HL-60/S4 treated with phorbol 12-myristate 13-acetate at 8.2 ng/mL for 4 days and 3 days (cell line): ENCODE data around the gene NCMAP.

Source experiments
- in situ Hi-C: fragments of 300-500 bp; cut with MboI; formaldehyde crosslinking; loops from 2 replicates; pipeline ENCODE4 v1.15.0; 2022; ENCODE audit warnings: low sequenced_read_pairs

NCMAP gene

GRCh38 chr1:24568475-24568874, 12.6 kb downstream of the NCMAP start:
- in situ Hi-C loops = no loop called here

DNA sequence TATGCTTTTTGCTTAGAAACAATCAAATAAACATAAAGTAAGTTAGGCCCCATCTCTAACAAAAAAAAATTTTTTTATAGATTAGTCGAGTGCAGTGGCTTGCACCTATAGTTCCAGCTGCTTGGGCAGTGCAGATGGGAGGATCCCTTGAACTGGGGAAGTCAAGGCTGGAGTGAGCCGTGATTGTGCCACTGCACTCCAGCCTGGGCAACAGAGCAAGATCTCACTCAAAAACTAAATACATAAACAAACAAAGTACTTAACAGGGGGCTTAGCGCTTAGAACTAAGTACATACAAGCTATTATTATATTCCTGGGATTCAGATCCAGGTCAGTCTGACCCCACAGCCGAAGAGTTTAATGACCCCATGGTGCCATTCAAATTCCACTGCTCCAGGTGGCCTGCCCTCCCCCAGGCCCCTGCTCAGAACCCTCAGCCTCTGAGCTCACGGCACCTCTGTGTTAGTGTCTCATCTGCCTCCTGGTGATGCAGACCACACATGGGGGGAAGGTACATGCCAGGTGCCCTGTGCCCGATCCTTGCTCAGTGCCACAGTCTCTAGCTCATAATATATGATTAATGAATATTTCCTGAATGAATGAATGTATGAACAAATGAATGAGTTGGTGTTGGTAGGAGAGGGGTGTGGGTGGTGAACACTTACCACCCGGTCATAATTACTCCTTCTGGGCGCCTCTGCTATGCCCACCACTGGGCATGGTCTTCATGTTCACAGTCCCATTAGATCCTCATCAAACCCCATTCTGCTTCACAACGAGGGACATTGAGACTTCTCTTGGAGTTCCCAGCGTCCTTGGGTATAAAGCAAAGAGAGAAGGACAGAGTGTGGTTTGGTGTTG, 14.6 kb downstream of the NCMAP start:
- in situ Hi-C loops = no loop called here

DNA sequence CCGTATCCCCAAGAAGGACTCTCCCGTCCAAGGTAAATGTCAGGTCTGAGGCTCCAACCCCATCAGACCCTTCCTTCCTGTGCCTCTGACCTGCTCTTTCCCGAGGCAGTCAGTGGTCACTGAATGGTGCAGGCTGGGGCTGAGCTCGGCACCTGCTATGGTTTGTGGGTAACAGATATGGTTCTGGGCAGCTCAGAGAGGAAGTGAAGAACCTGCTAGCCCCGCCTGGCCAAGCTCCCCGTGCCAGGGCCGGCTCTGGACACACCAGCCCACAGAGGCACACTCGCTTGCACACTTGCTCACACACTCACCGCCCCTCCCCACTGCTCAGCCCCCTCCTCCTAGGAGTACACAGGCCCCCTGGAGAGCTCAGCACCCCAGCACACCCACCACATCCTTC, 16.4 kb downstream of the NCMAP start:
- in situ Hi-C loops = no loop called here

GRCh38 chr1:24575905-24576587, 20.2 kb downstream of the NCMAP start:
- in situ Hi-C loops = no loop called here

DNA sequence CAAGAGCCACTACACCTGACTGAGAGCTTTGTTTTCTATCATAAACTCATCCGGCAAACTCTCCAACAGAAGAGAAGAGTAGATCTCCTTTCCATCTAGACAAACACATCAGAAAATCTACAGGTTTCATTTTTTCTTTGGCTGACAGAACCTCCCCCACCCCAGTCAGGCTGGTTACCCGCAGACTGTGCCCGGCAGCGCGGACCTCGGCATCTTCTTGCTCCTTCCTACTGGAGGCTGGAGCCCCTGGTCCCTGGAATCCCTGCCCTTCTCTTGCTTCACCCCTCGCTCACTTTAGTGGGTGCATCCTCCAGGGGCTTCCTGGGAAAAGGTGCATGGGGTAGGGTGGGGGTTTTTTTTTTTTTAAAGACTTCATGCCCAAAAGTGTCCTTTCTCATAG, 23.0 kb downstream of the NCMAP start:
- in situ Hi-C loops = no loop called here

DNA sequence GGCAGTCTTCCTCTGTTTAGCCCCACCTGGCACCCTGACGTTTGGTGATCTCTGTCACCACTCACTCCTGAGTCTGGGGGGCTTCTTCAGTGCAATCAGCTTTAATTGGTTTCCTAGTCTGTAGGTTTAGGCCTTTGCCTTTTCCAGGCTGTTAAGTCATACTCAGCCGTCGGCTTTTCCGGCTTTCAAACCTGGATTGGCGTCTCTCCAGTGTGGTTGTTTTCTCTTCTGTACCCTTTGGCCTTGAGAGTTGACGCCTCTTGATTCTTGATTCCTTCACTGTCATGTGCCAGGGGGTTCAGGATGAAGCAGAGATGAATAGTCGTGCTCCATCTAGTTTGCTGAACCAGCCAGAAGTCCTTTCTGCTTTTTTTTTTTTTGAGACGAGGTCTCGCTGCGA, 24.9 kb downstream of the NCMAP start:
- in situ Hi-C loops = no loop called here

GRCh38 chr1:24584171-24584647, 28.3 kb downstream of the NCMAP start:
- in situ Hi-C loops = no loop called here

GRCh38 chr1:24586119-24586518, 30.2 kb downstream of the NCMAP start:
- in situ Hi-C loops = no loop called here

- in situ Hi-C loops = no loop called here
These were observed 31.3 kb downstream of the NCMAP start for GRCh38 chr1:24586970-24587820.

DNA sequence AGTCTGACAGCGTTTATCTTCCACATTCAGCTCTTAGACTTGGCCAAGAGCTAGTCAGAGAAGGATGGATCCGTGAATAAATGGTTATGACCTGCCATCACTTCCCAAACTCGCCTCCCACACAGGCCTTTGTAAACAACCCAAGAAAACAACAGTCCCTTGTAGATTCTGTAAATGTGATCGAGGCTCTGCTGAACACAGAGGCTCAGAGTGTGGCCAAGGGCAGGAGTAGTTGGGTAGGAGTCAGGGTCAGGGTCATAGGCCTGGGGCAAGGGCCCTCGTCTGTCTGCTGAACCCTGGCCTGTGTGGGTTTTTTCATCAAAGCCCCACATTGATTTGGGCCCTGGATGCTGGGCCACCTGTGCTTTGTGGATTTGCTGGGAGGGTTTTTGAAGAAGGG, 32.7 kb downstream of the NCMAP start:
- in situ Hi-C loops = no loop called here

DNA sequence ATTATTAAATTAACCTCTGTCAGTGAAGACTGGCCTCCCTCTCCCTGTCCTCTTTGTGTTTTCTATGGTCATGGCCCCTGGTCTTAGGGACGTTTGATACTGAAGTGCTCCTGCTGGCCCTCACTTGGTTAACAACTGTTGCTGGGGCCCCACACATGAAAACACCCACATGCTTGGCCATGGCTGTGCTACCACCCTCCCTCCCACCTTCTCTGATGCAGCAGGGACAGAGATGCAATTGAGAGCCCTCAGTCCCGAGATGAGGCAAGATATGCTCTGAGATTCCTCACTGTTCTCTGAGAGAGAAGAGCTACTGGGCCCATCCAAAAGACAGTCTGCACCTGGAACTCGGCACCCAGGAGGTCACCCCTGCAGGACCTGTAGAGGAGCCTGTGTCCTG, 33.3 kb downstream of the NCMAP start:
- in situ Hi-C loops = no loop called here

DNA sequence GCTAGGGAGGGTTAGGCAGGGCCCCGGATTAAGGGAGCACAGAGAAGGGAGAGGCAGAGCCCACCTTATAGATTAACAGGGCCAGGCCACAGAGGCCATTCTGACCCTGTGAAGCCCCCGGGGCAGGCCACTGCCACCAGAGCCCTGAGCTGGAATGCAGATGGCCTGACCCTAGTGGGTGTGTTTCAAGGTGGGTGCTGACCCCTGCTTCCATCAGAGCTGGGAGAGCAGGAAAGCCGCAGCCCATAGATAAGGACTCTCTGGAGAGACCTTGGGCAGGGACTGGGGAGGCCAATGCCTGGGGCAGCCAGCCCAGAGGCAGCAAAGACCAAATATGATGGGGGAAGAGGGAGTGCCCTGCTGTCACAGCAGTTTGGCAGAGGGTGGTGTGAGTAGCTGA, 35.9 kb downstream of the NCMAP start:
- in situ Hi-C loops = no loop called here

DNA sequence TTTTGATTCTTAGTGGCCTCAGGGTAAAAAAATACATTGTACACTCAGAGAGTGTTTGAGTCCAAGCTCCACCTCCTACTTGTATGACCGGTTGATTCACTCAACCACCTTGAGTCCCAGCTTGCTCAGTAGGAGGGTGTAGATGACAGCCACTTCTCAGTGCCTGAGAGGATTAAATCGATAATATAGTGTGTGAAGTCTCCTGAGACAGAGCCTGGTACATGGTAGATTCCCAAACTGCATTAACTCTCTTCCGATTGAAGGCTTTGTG, 38.4 kb downstream of the NCMAP start:
- in situ Hi-C loops = no loop called here

DNA sequence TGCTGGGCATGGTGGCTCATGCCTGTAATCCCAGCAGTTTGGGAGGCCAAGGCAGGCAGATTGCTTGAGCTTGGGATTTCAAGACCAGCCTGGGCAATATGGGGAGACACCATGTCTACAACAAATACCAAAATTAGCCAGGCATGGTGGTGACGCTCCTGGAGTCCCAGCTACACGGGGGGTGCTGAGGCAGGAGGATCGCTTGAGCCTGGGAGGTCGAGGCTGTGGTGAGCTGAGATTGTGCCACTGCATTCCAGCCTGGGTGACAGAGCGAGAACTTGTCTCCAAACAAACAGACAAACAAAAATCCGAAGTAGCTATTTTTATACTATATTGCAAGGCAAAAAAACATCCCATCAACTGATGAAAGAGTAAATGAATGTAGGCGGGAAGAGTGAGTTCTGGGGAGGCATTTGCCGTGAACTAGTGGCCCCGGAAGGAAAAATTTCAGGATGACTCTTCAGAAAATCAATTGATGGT, 40.6 kb downstream of the NCMAP start:
- in situ Hi-C loops = no loop called here

DNA sequence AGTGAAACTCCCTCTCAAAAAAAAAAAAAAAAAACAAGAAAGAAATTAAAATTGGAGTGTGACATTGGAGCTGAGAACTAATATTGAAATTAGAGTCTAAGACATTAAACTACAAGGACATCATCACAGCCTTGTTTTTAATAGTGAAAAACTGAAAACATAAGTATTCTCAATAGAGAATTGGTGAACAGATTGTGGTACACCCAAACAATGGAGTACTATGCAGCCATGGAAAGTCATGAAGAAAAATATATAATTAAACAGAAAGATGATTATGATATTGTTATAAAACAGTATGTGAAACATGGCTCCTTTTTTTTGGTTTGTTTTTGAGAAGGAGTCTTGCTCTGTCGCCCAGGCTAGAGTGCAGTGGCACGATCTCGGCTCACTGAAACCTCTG, 43.4 kb downstream of the NCMAP start:
- in situ Hi-C loops = no loop called here

DNA sequence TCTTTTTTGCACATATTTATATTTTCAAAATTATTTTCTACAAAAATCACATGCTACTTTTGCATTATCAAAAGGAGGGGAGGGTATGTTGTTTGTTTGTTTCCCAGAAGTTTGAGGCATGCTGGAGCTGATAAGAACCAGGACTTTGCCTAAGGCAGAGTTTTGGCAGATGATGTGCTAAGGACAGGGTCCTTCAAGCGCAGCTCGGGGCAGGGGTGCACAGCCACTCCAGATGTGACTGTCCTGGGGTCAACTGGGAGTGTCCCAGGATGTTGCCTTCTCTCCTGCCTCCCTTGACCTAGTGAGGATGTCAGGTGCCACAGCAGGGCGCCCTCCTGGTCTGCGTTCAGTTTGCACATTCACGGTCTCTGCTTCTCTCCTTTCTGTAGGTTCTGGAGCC, 44.7 kb downstream of the NCMAP start:
- in situ Hi-C loops = no loop called here

DNA sequence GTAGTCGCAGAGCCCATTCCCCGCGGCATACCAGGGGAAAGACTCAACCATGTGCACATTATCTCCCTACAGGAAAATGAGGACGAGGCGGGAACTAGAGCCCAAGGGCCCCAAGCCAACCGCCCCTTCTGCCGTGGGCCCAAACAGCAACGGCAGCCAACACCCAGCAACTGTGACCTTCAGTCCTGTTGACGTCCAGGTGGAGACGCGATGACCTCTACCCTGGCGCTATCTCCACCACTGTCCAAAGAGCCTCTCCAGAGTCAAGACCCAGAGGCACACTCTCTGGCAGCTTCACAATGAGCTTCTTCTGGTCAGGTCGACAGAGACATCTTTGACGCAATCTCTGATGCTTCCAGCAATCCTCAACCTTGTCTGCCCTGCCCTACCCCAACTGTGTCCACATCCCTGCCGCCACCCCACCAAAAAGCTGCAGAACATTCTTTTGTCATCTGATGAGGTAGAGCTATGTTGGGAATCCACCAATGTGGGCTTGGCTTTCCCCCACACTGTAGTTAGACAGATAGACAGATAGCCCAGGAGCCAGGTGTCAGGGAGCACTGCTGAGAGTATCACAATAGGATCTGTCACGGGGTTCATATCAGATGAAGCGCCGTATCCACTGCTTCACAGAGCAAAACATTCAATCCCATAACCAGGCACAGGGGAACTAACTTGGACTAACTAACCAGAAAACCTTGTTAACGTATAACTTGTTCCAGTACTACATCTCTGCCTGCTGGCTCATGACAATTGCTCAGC, 49.8 kb downstream of the NCMAP start:
- in situ Hi-C loops = no loop called here

GRCh38 chr1:24606296-24606605, 50.4 kb downstream of the NCMAP start:
- in situ Hi-C loops = no loop called here

GRCh38 chr1:24606621-24607020, 50.7 kb downstream of the NCMAP start:
- in situ Hi-C loops = no loop called here

- in situ Hi-C loops = no loop called here
These were observed 54.1 kb downstream of the NCMAP start for GRCh38 chr1:24609949-24610517.

DNA sequence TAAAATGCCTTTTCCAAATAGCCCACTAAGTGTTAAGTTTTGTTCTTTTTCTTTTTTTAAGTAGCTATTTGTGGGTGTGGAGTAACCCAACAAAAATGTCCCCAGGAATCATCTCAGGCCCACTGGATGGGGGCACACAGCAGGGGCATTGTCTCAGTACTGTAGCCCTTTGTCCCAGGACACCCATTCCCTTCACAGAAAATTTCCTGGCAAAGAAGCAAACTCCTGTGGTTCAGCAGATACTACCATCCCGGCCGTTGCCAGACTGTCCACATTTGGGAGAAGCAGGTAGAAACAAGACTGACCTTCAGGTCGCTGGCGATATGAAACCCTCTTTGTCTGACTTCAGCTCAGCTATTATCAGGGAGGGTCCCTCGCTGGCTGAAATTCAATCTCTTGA, 63.5 kb downstream of the NCMAP start:
- in situ Hi-C loops = no loop called here
